Measurements from ENCODE around the gene POP7.

DNA sequence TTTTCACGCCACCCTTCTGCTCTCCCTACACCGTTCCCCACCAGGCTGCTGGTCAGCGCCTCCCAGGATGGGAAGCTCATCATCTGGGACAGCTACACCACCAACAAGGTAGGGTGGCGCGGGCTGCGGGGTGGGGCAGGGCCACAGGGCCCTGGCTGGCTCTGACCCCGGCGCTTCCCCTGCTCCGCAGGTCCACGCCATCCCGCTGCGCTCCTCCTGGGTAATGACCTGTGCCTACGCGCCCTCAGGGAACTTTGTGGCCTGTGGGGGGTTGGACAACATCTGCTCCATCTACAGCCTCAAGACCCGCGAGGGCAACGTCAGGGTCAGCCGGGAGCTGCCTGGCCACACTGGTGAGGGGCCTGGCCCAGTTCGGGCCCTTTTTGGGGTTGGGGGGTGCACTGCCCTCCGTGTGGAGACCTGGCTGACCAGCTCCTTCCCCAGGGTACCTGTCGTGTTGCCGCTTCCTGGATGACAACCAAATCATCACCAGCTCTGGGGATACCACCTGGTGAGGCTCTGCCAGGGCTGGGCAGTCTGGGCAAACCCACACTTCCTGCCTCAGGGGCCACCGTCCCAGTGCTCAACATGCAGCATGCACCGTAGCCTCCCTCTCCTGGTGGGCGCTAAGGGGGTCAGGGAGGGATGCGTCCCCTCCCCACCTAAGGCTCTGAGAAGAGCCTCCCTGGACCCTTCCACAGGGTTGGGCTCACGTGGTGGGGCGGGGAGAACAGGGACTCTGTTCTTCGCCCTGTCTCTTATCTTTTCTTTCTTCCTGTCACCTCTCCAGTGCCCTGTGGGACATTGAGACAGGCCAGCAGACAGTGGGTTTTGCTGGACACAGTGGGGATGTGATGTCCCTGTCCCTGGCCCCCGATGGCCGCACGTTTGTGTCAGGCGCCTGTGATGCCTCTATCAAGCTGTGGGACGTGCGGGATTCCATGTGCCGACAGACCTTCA lies 28.3 kb upstream of the POP7 start:
- TF ChIP-seq, protein P1, sequence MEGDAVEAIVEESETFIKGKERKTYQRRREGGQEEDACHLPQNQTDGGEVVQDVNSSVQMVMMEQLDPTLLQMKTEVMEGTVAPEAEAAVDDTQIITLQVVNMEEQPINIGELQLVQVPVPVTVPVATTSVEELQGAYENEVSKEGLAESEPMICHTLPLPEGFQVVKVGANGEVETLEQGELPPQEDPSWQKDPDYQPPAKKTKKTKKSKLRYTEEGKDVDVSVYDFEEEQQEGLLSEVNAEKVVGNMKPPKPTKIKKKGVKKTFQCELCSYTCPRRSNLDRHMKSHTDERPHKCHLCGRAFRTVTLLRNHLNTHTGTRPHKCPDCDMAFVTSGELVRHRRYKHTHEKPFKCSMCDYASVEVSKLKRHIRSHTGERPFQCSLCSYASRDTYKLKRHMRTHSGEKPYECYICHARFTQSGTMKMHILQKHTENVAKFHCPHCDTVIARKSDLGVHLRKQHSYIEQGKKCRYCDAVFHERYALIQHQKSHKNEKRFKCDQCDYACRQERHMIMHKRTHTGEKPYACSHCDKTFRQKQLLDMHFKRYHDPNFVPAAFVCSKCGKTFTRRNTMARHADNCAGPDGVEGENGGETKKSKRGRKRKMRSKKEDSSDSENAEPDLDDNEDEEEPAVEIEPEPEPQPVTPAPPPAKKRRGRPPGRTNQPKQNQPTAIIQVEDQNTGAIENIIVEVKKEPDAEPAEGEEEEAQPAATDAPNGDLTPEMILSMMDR (IDR thresholded peaks at IDR 0.05; ENCODE audit: low read depth, low read length, missing input control): no peak
- TF ChIP-seq, protein P2, sequence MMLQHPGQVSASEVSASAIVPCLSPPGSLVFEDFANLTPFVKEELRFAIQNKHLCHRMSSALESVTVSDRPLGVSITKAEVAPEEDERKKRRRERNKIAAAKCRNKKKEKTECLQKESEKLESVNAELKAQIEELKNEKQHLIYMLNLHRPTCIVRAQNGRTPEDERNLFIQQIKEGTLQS (IDR thresholded peaks at IDR 0.05): no peak
- no peak for TF ChIP-seq MAX (IDR thresholded peaks at IDR 0.05)
- no peak for TF ChIP-seq SP1 (IDR thresholded peaks at IDR 0.05)
- TF ChIP-seq, protein P3, sequence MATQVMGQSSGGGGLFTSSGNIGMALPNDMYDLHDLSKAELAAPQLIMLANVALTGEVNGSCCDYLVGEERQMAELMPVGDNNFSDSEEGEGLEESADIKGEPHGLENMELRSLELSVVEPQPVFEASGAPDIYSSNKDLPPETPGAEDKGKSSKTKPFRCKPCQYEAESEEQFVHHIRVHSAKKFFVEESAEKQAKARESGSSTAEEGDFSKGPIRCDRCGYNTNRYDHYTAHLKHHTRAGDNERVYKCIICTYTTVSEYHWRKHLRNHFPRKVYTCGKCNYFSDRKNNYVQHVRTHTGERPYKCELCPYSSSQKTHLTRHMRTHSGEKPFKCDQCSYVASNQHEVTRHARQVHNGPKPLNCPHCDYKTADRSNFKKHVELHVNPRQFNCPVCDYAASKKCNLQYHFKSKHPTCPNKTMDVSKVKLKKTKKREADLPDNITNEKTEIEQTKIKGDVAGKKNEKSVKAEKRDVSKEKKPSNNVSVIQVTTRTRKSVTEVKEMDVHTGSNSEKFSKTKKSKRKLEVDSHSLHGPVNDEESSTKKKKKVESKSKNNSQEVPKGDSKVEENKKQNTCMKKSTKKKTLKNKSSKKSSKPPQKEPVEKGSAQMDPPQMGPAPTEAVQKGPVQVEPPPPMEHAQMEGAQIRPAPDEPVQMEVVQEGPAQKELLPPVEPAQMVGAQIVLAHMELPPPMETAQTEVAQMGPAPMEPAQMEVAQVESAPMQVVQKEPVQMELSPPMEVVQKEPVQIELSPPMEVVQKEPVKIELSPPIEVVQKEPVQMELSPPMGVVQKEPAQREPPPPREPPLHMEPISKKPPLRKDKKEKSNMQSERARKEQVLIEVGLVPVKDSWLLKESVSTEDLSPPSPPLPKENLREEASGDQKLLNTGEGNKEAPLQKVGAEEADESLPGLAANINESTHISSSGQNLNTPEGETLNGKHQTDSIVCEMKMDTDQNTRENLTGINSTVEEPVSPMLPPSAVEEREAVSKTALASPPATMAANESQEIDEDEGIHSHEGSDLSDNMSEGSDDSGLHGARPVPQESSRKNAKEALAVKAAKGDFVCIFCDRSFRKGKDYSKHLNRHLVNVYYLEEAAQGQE (IDR thresholded peaks at IDR 0.05): no peak
- TF ChIP-seq RXRA (IDR thresholded peaks at IDR 0.05): no peak
- no peak for TF ChIP-seq GABPA (IDR thresholded peaks at IDR 0.05 in 1 of 2, conservative IDR thresholded peaks at IDR 0.05 in 1 of 2)
- no peak for TF ChIP-seq YY1 (IDR thresholded peaks at IDR 0.05)
- no peak for TF ChIP-seq EGR1 (IDR thresholded peaks at IDR 0.05; ENCODE audit: low read depth in 2 of 2)
- TF ChIP-seq RAD21 (IDR thresholded peaks at IDR 0.05): no peak
- TF ChIP-seq TAF1 (conservative IDR thresholded peaks at IDR 0.05): no peak
- TF ChIP-seq HNF4G (IDR thresholded peaks at IDR 0.05): no peak
- TF ChIP-seq JUND (IDR thresholded peaks at IDR 0.05): no peak
- no peak for TF ChIP-seq FOXA1 (IDR thresholded peaks at IDR 0.05)
